Right lobe of liver (tissue), 4 donors: ENCODE measurements around the gene RMC1.

ENCODE experiments used
- POLR2A ChIP-seq: fragments of 450-650 bp; IDR thresholded peaks from one replicate; pipeline ENCODE4 v1.6.1; 2017; ENCODE audit warnings: antibody characterized with exemption, mild to moderate bottlenecking
- TF ChIP-seq, protein P1 (sequence below), 4 donors: fragments of 200-600 bp in 3 of 4; fragments of 450-650 bp in 1 of 4; IDR thresholded peaks; one replicate each; pipeline versions ENCODE4 v1.5.1 to v1.8.0; 2016 to 2022; ENCODE audit warnings: antibody characterized with exemption in 4 of 4, mild to moderate bottlenecking in 2 of 4
- donor health status: DM: no; HTN: no; CAD: no.
- donor health status: DM: no; HTN: no; CAD: no.
- donor health status: DM: no; HTN: yes; CAD: no.

DNA sequence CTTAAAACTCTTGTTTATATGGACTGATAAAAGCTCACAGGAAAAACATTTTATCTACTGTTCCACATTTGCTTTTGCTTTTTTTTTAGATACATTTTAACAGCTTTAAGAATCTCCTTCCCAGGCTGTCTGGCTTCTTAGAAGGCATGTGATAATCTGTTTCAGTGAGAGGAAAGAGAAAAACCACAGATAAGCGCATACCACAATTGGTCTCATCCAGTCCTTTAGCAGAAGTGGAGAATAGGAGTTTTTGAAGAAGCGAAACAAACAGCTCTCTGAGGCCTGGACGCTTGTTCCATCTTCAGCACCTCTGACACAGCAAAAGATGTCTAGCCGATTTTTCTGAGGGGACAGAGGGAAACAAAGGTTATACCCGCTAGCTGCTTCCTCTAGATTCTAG lies 37.6 kb downstream of the RMC1 start:
- no peak for TF ChIP-seq POLR2A
- TF ChIP-seq, protein P1, sequence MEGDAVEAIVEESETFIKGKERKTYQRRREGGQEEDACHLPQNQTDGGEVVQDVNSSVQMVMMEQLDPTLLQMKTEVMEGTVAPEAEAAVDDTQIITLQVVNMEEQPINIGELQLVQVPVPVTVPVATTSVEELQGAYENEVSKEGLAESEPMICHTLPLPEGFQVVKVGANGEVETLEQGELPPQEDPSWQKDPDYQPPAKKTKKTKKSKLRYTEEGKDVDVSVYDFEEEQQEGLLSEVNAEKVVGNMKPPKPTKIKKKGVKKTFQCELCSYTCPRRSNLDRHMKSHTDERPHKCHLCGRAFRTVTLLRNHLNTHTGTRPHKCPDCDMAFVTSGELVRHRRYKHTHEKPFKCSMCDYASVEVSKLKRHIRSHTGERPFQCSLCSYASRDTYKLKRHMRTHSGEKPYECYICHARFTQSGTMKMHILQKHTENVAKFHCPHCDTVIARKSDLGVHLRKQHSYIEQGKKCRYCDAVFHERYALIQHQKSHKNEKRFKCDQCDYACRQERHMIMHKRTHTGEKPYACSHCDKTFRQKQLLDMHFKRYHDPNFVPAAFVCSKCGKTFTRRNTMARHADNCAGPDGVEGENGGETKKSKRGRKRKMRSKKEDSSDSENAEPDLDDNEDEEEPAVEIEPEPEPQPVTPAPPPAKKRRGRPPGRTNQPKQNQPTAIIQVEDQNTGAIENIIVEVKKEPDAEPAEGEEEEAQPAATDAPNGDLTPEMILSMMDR (IDR thresholded peaks at IDR 0.05), result no peak
